GM21717 (cell line): ENCODE measurements around the gene PSMA3.
A peak's percentile ranks its signal among the peaks of the same experiment; 100 is the strongest.
"Not testable (repeated sequence)": the region's sequence is repeated elsewhere in the genome, so short reads cannot be mapped to it uniquely, and the experiment has no call there.

Experiments
- ATAC-seq: cut with Tn5 transposase; IDR thresholded peaks from one replicate; pipeline ENCODE4 v1.9.1; 2021; ENCODE audit warnings: mild to moderate bottlenecking, moderate library complexity; ENCODE audit not compliant: unreplicated experiment

The PSMA3 gene

DNA sequence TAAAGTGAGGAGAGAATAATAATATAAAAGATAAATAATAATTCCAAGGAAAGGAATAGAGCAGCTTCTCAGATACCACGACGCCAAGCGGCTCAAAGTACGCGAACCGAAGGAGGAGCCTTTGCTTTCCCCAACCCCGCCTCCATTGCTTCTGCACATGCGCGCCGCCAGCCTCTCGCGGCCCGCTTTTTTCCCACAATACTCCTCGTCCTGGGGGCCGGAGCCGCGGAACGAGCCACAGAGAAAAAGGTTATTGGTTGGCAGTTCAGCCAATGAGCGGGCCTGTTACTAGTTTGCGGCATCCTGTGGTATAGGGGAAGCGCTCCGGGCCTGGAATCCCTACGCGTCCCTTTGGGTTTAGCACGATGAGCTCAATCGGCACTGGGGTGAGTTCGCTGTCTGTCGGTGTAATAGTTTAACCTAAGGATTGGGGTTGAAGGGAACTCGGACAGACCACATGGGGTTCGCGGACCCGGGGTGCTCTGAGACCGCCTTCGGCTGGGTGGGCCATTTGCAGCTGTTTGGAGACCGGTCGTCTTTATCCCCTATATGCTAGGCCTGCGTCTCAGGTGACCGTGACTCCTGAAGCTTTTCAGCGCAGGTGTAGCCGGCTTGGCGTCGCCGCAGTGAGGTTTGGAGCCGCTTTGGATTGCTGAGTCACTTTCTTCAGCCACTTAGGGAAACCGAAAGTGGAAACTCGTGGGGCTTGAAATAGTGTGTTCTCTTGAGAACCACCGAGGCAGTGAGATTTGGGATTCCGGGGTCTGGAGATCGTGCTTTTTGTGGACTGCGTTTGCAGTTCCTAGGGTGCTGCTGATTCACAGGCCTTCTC is at the start of gene PSMA3:
TSS of gene PSMA3 (plus strand) at position 288 of the 832 bp plus-strand sequence. CDS start at position 366, 78 bp downstream.
- ATAC-seq = peak; percentile 94

- ATAC-seq = no peak
Observed at GRCh38 chr14:58196198-58196597, 48.4 kb upstream of the PSMA3 start.

GRCh38 chr14:58198086-58198485 is 46.6 kb upstream of the PSMA3 start:
- no peak for ATAC-seq

- ATAC-seq = peak; percentile 96
Observed at GRCh38 chr14:58199726-58200479, 44.7 kb upstream of the PSMA3 start, which contains the start of gene ACTR10. Gene ACTR10 (plus strand): TSS chr14:58200149. CDS start chr14:58200218, 69 bp downstream.

GRCh38 chr14:58200480-58200841 is 44.2 kb upstream of the PSMA3 start:
- ATAC-seq = peak; percentile 5

- no peak for ATAC-seq
Observed at GRCh38 chr14:58200846-58201245, 43.8 kb upstream of the PSMA3 start.

GRCh38 chr14:58213176-58213575 is 31.5 kb upstream of the PSMA3 start:
- ATAC-seq = no peak

- no peak for ATAC-seq
Observed at GRCh38 chr14:58215191-58215914, 29.3 kb upstream of the PSMA3 start.

- no peak for ATAC-seq
Observed at GRCh38 chr14:58216544-58216943, 28.1 kb upstream of the PSMA3 start.

DNA sequence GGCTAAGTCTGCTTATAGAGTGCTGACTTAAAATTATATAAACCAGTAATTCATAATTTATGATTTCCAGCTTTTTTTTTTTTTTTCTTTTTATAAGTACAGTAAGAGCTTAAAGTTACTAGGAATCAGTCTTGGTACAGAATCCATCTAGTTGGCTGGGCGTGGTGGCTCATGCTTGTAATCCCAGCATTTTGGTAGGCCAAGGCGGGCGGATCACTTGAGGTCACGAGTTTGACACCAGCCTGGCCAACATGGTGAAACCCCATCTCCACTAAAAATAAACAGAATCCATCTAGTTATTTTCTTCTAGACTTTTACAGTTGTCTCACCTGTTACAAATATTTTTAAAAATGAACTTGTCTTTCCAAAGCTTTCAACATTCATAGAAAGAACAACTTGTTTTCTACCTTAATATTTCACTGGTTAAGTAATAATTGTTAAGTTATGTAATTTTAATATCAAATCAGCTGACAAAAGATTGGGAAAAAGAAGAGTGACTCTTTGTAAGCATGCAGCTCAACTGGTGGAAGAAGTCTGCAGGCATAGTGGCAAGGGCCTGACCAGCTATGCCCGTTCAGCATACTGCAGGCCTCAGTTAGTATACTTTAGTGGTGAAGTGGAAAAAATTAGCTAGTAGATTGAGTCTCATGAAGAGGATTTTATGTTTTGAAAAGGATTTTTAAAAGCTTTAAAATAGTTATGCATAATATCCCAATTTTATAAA is 17.4 kb upstream of the PSMA3 start:
- ATAC-seq = no peak

DNA sequence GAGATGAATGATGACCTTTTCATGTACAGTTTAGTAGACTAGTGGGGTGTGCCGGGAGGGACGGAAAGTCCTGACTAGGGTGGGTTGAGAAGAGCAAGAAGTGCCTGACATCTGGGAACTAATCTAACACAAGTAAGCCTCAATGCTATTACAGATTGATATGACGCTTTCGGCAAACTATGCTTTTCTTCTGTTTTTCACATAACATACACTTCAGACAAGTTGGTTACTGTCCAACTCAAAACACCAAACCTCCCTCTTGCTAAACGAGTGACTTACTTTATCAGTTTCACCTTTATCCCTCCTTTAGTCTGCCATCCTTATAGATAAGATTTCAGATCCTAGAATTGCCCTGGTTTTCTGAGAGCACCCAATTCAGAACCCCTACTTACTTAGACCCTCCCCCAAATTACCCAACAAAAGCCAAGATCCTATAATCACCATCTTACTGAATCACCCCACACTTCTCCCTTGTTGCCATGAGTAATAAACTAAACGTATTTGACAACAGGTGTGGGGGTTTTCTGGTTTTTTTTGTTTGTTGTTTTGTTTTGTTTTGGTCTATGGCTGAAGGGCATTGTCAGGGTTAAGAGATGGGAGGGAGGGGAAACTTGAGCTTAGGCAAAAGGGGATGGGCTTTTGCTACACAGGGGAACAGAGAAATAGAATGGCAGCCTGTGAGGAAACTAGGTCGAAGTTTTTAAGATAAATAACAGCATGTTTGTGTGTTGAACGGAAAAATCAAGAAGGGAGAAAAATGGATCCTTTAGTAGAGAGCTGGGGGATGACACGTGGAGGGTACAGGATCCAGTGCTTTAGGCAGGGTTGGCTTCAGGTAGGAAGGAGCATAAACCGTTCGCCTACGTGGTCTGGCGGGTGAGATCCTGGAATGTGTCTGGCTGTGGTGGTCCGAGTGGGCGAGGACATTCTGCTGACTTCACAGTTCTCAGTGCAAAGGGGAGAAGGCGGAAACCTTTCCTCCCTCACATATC is 6.1 kb upstream of the PSMA3 start:
- no peak for ATAC-seq

- ATAC-seq = no peak
Observed at GRCh38 chr14:58239244-58240195, 5.1 kb upstream of the PSMA3 start.

DNA sequence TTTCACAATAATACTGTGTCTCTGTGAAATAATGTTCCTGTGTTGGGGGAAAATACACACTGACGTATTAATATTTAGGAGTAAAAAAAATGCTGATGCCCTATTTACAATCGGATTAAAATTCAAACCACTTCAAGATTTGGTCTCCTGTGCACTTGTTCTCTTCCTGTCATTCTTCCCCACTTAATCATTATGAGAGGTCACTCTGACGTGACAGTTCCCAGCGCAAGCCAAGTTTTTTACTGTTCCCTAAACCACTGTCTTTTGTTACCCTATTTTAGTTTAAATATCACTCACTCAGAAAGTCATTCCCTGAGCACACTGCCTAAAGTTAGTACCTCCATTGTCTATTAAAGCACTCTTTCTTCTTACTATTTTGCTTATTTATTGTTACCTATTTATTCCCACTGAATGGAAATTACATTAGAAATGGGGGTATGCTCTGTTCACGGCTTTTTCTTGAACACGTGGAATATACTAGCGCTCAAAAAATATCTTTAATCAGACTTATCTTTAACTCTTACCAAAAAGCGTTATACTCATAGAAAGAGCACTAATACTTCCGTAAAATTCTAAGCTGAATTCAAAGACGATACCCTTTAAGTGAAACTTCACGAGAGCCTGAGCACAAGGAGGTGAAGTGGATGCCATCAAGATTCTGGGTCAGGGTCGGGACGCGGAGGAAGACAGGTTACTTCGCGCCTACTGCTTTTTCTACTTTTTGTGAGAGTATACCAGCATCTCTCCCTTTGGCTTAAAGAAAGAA is 670 bp upstream of the PSMA3 start:
- peak; percentile 36 for ATAC-seq

DNA sequence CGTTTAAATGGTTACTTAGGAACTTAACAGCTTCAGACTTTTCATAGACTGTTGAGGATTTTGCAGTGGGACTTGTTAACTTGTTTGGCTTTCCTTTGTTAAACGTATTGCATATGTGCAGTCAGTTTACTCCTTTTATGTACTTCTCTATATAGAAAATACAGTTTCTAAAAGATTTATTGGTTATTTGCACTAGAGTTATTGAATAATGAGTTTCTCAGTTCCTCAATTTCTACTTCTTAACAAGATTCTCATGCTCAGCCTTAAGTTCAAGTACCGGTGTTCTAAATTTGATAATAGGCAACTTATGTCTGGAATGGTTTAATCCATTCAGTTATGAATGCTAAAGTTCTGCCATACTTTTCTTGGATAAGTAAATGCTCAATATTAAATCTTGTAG is 919 bp downstream of the PSMA3 start:
- no peak for ATAC-seq

GRCh38 chr14:58249611-58250010 is 5.0 kb downstream of the PSMA3 start:
- ATAC-seq = no peak

- no peak for ATAC-seq
Observed at GRCh38 chr14:58258156-58258555, 13.5 kb downstream of the PSMA3 start.

- not testable (repeated sequence) for ATAC-seq
Observed at GRCh38 chr14:58262005-58262404, 17.4 kb downstream of the PSMA3 start.

- ATAC-seq = no peak
Observed at GRCh38 chr14:58265401-58265800, 20.8 kb downstream of the PSMA3 start.
